HG03442 (cell line): ENCODE data around the gene MYOC.
"Not testable (repeated sequence)": the region's sequence is repeated elsewhere in the genome, so short reads cannot be mapped to it uniquely, and the experiment has no call there.

ENCODE experiments used
- ATAC-seq: cut with Tn5 transposase; IDR thresholded peaks from one replicate; pipeline ENCODE4 v1.9.1; 2021; ENCODE audit warnings: mild to moderate bottlenecking, moderate library complexity; ENCODE audit not compliant: unreplicated experiment

MYOC gene

DNA sequence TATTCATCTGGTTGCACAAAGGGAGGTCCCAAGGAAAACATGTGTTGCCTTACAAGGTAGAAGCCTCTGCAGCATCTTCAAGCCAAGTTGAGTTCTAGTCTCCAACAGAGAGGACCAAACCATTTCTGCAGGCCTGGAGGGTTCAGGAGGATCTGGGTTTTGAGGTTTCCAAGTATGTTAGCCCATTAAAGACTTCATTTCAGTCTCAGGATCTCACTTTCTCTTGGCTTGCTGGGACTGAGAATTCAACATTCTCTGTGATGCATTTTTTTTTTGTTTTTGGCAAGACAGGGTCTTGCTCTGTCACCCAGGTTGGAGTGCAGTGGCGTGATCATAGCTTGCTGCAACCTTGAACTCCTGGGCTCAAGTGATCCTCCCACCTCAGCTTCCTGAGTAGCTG lies 39.2 kb downstream of the MYOC start:
- ATAC-seq: no peak

- no peak for ATAC-seq
Observed at GRCh38 chr1:171611306-171611705, 41.2 kb downstream of the MYOC start.

- ATAC-seq: no peak
Observed at GRCh38 chr1:171610385-171610784, 42.1 kb downstream of the MYOC start.

DNA sequence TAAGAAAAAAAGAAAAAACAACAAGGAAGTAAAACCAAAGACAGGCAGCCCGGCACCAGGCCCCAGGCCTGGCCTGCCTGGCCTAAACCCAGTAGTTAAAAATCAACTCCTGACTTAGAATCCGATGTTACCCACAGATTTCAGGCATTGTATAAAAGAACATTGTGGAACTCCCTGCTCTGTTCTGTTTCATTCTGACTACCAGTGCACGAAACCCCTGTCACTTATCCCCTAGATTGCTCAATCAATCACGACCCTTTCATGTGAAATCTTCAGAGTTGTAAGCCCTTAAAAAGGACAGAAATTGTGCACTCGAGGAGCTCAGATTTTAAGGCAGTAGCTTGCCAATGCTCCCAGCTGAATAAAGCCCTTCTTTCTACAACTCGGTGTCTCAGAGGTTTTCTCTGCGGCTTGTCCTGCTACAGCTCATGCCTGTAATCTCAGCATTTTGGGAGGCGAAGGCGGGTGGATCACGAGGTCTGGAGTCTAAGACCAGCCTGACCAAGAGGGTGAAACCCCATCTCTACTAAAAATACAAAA lies 46.0 kb downstream of the MYOC start:
- no peak for ATAC-seq

GRCh38 chr1:171603042-171603441 lies 49.4 kb downstream of the MYOC start:
- ATAC-seq: not testable (repeated sequence)

DNA sequence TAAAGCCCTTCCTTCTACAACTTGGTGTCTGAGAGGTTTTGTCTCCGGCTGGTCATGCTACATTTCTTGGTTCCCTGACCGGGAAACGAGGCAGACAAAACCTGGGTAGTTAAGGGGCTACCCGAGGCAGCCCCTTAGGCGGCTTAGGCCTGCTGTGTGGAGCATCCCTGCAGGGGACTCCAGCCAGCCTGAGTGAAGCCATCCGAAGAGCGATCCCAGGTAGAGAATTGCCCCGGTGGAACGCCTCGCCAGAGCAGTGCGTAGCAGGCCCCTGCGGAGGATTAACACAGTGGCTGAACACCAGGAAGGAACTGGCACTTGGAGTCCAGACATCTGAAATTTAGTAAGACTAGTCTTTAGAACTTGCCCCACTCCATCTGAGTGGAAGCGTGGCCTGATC lies 51.6 kb downstream of the MYOC start:
- ATAC-seq: no peak

- not testable (repeated sequence) for ATAC-seq
Observed at GRCh38 chr1:171600310-171600709, 52.2 kb downstream of the MYOC start.

GRCh38 chr1:171597203-171597602 lies 55.3 kb downstream of the MYOC start:
- no peak for ATAC-seq

DNA sequence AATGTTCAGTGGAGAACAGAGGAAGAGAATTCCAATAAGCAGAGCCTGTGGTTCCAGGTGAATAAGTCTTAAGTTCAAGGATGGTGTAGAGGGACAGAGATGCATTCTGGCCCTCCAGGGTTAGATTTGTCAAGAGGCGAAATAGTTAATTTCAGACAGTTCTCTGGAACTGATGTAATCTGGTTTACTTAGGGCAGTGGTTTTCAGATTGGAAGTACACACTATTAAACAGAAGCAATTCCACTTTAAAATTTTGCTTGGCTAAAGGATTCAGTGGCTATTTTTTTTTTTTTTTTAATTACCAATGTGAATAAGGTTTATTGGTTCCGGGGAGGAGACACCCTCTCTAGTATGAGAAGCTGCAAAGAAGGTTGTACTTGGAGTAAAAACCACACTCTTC lies 55.8 kb downstream of the MYOC start:
- ATAC-seq: no peak

GRCh38 chr1:171596119-171596518 lies 56.4 kb downstream of the MYOC start:
- ATAC-seq: no peak

GRCh38 chr1:171595324-171595723 lies 57.2 kb downstream of the MYOC start:
- no peak for ATAC-seq

DNA sequence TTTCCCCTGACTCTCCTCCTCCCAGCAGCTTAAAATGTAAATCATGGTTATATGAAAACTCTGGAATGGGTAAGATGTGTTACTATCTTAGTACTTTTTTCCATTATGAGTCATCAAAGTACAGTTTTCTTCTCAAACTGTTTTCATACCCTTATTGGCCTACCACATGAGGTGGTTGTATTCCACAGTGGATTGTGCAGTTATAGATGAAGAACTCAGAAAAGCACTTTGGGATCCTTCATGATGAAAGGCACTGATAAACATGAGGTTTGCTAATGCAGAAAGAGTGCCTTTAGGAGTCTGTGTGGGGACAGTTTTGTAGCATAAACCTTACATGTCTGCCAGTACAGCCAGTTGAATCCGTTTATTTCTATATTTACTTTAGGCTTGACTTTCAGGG lies 62.5 kb downstream of the MYOC start:
- no peak for ATAC-seq

DNA sequence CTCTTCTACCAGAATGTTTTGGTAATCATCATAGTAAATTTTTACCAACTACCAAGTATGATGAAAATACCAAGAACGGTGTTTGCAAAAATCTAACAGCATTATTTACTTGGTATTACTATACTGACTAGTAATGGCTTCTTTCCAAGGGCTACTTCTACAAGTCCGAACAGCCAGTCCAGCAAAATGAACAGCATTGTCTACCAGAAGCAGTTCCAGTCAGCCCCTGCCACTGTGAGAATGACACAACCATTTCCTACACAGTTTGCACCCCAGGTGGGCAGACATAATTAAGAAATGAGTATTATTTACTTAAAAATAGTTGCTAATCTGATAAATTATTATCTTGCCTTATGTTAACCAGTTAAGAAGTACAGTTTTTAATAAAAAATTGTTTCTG lies 64.3 kb downstream of the MYOC start:
- no peak for ATAC-seq

DNA sequence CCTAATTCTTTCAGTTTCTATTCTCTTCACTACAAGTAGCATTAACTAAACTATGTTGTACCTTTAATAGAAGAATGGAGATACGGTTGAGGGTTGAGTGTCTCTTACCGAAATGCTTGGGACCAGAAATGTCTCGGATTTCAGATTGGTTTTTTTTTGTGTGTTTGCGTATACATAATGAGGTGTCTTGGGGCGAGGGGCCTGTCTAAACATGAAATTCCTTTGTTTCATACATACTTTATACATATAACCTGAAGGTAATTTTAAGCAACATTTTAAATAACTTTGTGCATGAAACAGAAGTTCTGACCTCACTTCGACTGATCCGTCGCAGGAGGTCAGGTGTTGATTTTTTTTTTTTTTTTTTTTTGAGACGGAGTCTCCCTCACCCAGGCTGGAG lies 66.8 kb downstream of the MYOC start:
- no peak for ATAC-seq
